ENCODE data around the gene MKNK1.

Gene MKNK1

GRCh38 chr1:46536527-46536926 lies 67.5 kb downstream of the MKNK1 start:
- no peak for DNase-seq (ENCODE audit: low read depth)
- TF ChIP-seq CTCF (IDR thresholded peaks at IDR 0.05; ENCODE audit: low read depth, low read length) (no peak), POLR2A (IDR thresholded peaks at IDR 0.05; ENCODE audit: extremely low read depth, insufficient read length) (no peak), MYC (IDR thresholded peaks at IDR 0.05; ENCODE audit: low read depth, low read length) (no peak)
- H3K4me3 ChIP-seq (ENCODE audit: low read depth, low read length): no peak overlapping the region

- TF ChIP-seq CTCF (IDR thresholded peaks at IDR 0.05; ENCODE audit: low read depth, low read length): peak; percentile 62
- no peak for TF ChIP-seq MYC (IDR thresholded peaks at IDR 0.05; ENCODE audit: low read depth, low read length)
- peak; percentile 51 for DNase-seq (ENCODE audit: low read depth)
- H3K4me3 ChIP-seq (ENCODE audit: low read depth, low read length): no peak overlapping the region
Measured at GRCh38 chr1:46535063-46535462, 69.0 kb downstream of the MKNK1 start.

GRCh38 chr1:46533179-46533864 lies 70.7 kb downstream of the MKNK1 start:
- no peak overlapping the region for H3K4me3 ChIP-seq (ENCODE audit: low read depth, low read length)
- DNase-seq (ENCODE audit: low read depth): no peak
- TF ChIP-seq CTCF (IDR thresholded peaks at IDR 0.05; ENCODE audit: low read depth, low read length) (no peak), POLR2A (IDR thresholded peaks at IDR 0.05; ENCODE audit: extremely low read depth, insufficient read length) (no peak), MAX (IDR thresholded peaks at IDR 0.05; ENCODE audit: low read depth, low read length) (no peak), MYC (IDR thresholded peaks at IDR 0.05; ENCODE audit: low read depth, low read length) (no peak)

- no peak overlapping the region for H3K4me3 ChIP-seq (ENCODE audit: low read depth, low read length)
- TF ChIP-seq MYC (IDR thresholded peaks at IDR 0.05; ENCODE audit: low read depth, low read length) (no peak), POLR2A (IDR thresholded peaks at IDR 0.05; ENCODE audit: extremely low read depth, insufficient read length) (no peak), CTCF (IDR thresholded peaks at IDR 0.05; ENCODE audit: low read depth, low read length) (peak; percentile 70), MAX (IDR thresholded peaks at IDR 0.05; ENCODE audit: low read depth, low read length) (no peak)
- DNase-seq (ENCODE audit: low read depth): peak; percentile 56
Measured at GRCh38 chr1:46532498-46533178, 71.4 kb downstream of the MKNK1 start.

- no peak overlapping the region for H3K4me3 ChIP-seq (ENCODE audit: low read depth, low read length)
- DNase-seq (ENCODE audit: low read depth): no peak
- TF ChIP-seq POLR2A (IDR thresholded peaks at IDR 0.05; ENCODE audit: extremely low read depth, insufficient read length): no peak
- no peak for TF ChIP-seq MYC (IDR thresholded peaks at IDR 0.05; ENCODE audit: low read depth, low read length)
- no peak for TF ChIP-seq MAX (IDR thresholded peaks at IDR 0.05; ENCODE audit: low read depth, low read length)
Measured at GRCh38 chr1:46532095-46532494, 72.0 kb downstream of the MKNK1 start.

GRCh38 chr1:46530791-46531409 lies 73.2 kb downstream of the MKNK1 start:
- no peak for TF ChIP-seq MYC (IDR thresholded peaks at IDR 0.05; ENCODE audit: low read depth, low read length)
- TF ChIP-seq POLR2A (IDR thresholded peaks at IDR 0.05; ENCODE audit: extremely low read depth, insufficient read length): no peak
- TF ChIP-seq MAX (IDR thresholded peaks at IDR 0.05; ENCODE audit: low read depth, low read length): no peak
- TF ChIP-seq CTCF (IDR thresholded peaks at IDR 0.05; ENCODE audit: low read depth, low read length): no peak
- no peak for DNase-seq (ENCODE audit: low read depth)
- H3K4me3 ChIP-seq (ENCODE audit: low read depth, low read length): no peak overlapping the region
